Activated naive CD8-positive, alpha-beta T cell treated with anti-CD3 and anti-CD28 coated beads, Interleukin-2, amount 10 ng/mL, durations not matched to agents 7 days and 5 days (primary cell): ENCODE results near the gene TAAR2. TPM values are rescaled to one million over a fixed set of nuclear protein-coding genes. Genes with fewer than 3 reads are reported as not detected.

ENCODE experiments used
- total RNA-seq, 2 experiments: library from RNA; stranded (reverse); gene quantifications; one replicate each; pipeline ENCODE4 v1.2.3, GENCODE V29; 2021

TAAR2 gene
- total RNA-seq, 2 experiments from 2014 or later, result not detected

Other genes with a start within 250 kb of the TAAR2 start
- not detected for gene MOXD1, start 222.8 kb downstream of the TAAR2 start, total RNA-seq
- 10 to 100 TPM; 20.5 to 25.0 TPM for gene STX7, start 111.2 kb downstream of the TAAR2 start, total RNA-seq
- gene TAAR9, start 86.0 kb downstream of the TAAR2 start, total RNA-seq, result not detected
- not detected for gene TAAR8, start 71.6 kb downstream of the TAAR2 start, total RNA-seq
- gene TAAR6, start 54.0 kb downstream of the TAAR2 start, total RNA-seq, result not detected
- gene TAAR5, start 34.5 kb downstream of the TAAR2 start, total RNA-seq, result not detected
- not detected for gene TAAR1, start 34.9 kb upstream of the TAAR2 start, total RNA-seq
- not detected for gene VNN1, start 89.8 kb upstream of the TAAR2 start, total RNA-seq
- gene VNN2, start 133.6 kb upstream of the TAAR2 start, total RNA-seq, result 10 to 100 TPM; 30.4 to 31.5 TPM
- 1 to 10 TPM; 8.3 to 8.8 TPM for gene SLC18B1, start 174.4 kb upstream of the TAAR2 start, total RNA-seq
- gene RPS12, start 190.3 kb upstream of the TAAR2 start, total RNA-seq, result 1,000 to 10,000 TPM; 1,453 to 1,569 TPM